Naive thymus-derived CD4-positive, alpha-beta T cell (primary cell): ENCODE data around the gene ADPRS. TPM values are rescaled to one million over a fixed set of nuclear protein-coding genes. Genes with fewer than 3 reads are reported as not detected.

Experiments
- ATAC-seq: fragments of 150-1000 bp; cut with Tn5 transposase; 2 replicates; pipeline ENCODE4 v1.10.0; 2021; ENCODE audit warnings: mild to moderate bottlenecking, moderate library complexity
- CTCF ChIA-PET: fragments of 350-600 bp; sonication (Branson Sonifier 250); formaldehyde crosslinking; loops from one replicate; lab custom pipeline; 2021; ENCODE audit warnings: antibody characterized with exemption; lab: Charles Lee
- POLR2A ChIA-PET: fragments of 350-600 bp; sonication (Branson Sonifier 250); formaldehyde crosslinking; loops from one replicate; lab custom pipeline; 2021; ENCODE audit warnings: antibody characterized with exemption, inconsistent platforms; lab: Charles Lee
- DNase-seq, 9 donors: peaks; one replicate each; pipeline versions ENCODE4 v3.0.0 to v3.0.0-alpha.2; 2020 to 2022; ENCODE audit warnings: mixed read lengths in 1 of 9
- H3K27ac ChIP-seq: one replicate; pipeline ENCODE4 v1.7.0; 2013; ENCODE audit warnings: mild to moderate bottlenecking, low read depth, low read length, moderate library complexity
- H3K27me3 ChIP-seq, 2 donors: one replicate each; pipeline ENCODE4 v1.7.0; 2013; ENCODE audit warnings: low read length in 2 of 2, mild to moderate bottlenecking in 2 of 2, moderate library complexity in 2 of 2; ENCODE audit not compliant: control insufficient read depth in 2 of 2, insufficient read depth in 2 of 2
- H3K36me3 ChIP-seq, 3 experiments: 1 replicate in 2 of 3; 2 replicates in 1 of 3; pipeline ENCODE4 v1.7.0; 2013; ENCODE audit warnings: low read length in 3 of 3, mild to moderate bottlenecking in 3 of 3, moderate library complexity in 1 of 3; ENCODE audit not compliant: insufficient read depth in 3 of 3, control insufficient read depth in 2 of 3
- H3K4me1 ChIP-seq, 2 donors: one replicate each; pipeline ENCODE4 v1.7.0; 2013; ENCODE audit warnings: low read length in 2 of 2, mild to moderate bottlenecking in 2 of 2, moderate library complexity in 1 of 2; ENCODE audit not compliant: control insufficient read depth in 2 of 2, insufficient read depth in 2 of 2
- H3K4me3 ChIP-seq: 2 replicates; pipeline ENCODE4 v1.7.0; 2013; ENCODE audit warnings: mild to moderate bottlenecking, low read length
- H3K9me3 ChIP-seq, 3 experiments: 1 replicate in 2 of 3; 2 replicates in 1 of 3; pipeline ENCODE4 v1.7.0; 2013; ENCODE audit warnings: low read length in 3 of 3; ENCODE audit not compliant: control insufficient read depth in 2 of 3
- H3K27ac Mint-ChIP-seq, 9 donors: one replicate each; pipeline ENCODE4 v1.8.0; 2020 to 2022; ENCODE audit warnings: mixed read lengths in 9 of 9, mild to moderate bottlenecking in 8 of 9, moderate library complexity in 5 of 9, inconsistent platforms in 2 of 9
- H3K27me3 Mint-ChIP-seq, 5 donors: one replicate each; pipeline ENCODE4 v1.8.0; 2021 to 2022; ENCODE audit warnings: mixed read lengths in 5 of 5, mild to moderate bottlenecking in 1 of 5
- H3K36me3 Mint-ChIP-seq, 5 donors: one replicate each; pipeline ENCODE4 v1.8.0; 2020 to 2022; ENCODE audit warnings: mixed read lengths in 5 of 5, mild to moderate bottlenecking in 3 of 5, inconsistent platforms in 1 of 5
- H3K4me1 Mint-ChIP-seq, 7 donors: one replicate each; pipeline ENCODE4 v1.8.0; 2020 to 2022; ENCODE audit warnings: mixed read lengths in 7 of 7, mild to moderate bottlenecking in 3 of 7, inconsistent platforms in 1 of 7
- H3K4me3 Mint-ChIP-seq, 10 donors: one replicate each; pipeline ENCODE4 v1.8.0; 2020 to 2022; ENCODE audit warnings: mild to moderate bottlenecking in 10 of 10, mixed read lengths in 10 of 10, moderate library complexity in 6 of 10, inconsistent platforms in 2 of 10
- H3K9me3 Mint-ChIP-seq, 11 donors: one replicate each; pipeline ENCODE4 v1.8.0; 2020 to 2022; ENCODE audit warnings: mixed read lengths in 11 of 11, mild to moderate bottlenecking in 4 of 11, inconsistent platforms in 1 of 11, moderate library complexity in 1 of 11
- intact Hi-C, 2 donors: fragments of 100-400 bp; cut with micrococcal nuclease; formaldehyde crosslinking; loops; one replicate each; pipeline ENCODE4 v1.15.1; 2023
- polyA plus RNA-seq, 2 donors: library from polyadenylated mRNA; unstranded; fragments of 300-500 nt; fragmentation: Illumina TruSeq; gene quantifications; one replicate each; pipeline ENCODE4 v1.2.3, GENCODE V29; 2021
- total RNA-seq, 6 experiments: library from RNA in 5 of 6; stranded (reverse) in 5 of 6; gene quantifications; 1 replicate in 5 of 6; 2 replicates in 1 of 6; pipeline ENCODE4 v1.2.3 and lab custom pipeline; 2021 to 2026

ADPRS gene
- total and polyA plus RNA-seq, 7 experiments from 2014 or later, result 18.0 to 35.4 (median 24.2) TPM

DNA sequence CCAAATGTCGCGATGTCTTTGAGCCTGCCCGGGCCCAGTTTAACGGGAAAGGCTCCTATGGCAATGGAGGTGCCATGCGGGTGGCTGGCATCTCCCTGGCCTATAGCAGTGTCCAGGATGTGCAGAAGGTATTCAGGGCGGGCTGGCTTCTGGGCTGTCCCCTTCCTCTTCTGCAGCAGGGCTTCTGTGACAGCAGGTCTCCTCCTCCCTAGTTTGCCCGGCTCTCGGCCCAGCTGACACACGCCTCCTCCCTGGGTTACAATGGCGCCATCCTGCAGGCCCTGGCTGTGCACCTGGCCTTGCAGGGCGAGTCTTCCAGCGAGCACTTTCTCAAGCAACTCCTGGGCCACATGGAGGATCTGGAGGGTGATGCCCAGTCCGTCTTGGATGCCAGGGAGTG is 3.0 kb downstream of the ADPRS start:
- H3K4me1 Mint-ChIP-seq, result peaks cover 12 to 30% (median 21%) of the 10 kb centered on the region in 7 donors
- intact Hi-C loops, result no loop called here
- no peaks in the 10 kb centered on the region for H3K27me3 ChIP-seq
- peaks cover 0 to 29% (median 0%) of the 10 kb centered on the region in 5 donors for H3K36me3 Mint-ChIP-seq
- POLR2A ChIA-PET, result no interaction called here
- H3K27ac Mint-ChIP-seq, result peak overlapping the region in 3 of 9 donors; percentile 22 to 77 (median 61)
- ATAC-seq (no peak), DNase-seq (no peak)
- H3K36me3 ChIP-seq, result peaks cover 0 to 64% (median 4%) of the 10 kb centered on the region in 3 experiments
- peak overlapping the region in 5 of 10 donors; percentile 17 to 81 (median 60) for H3K4me3 Mint-ChIP-seq
- peaks cover 0 to 6% (median 0%) of the 10 kb centered on the region in 5 donors for H3K27me3 Mint-ChIP-seq
- CTCF ChIA-PET, result interaction anchor here (1.0 to 1.7 kb wide), 2 partner anchors 48 to 57 kb away, joined by 3 read pairs; partner anchors contain the start of gene TRAPPC3
- H3K4me3 ChIP-seq, result no peak overlapping the region
- no peak overlapping the region for H3K27ac ChIP-seq
- peaks cover 11 to 16% of the 10 kb centered on the region in 2 donors for H3K4me1 ChIP-seq
- H3K9me3 ChIP-seq, result no peaks in the 10 kb centered on the region
- peaks cover 0 to 2% (median 0%) of the 10 kb centered on the region in 11 donors for H3K9me3 Mint-ChIP-seq

DNA sequence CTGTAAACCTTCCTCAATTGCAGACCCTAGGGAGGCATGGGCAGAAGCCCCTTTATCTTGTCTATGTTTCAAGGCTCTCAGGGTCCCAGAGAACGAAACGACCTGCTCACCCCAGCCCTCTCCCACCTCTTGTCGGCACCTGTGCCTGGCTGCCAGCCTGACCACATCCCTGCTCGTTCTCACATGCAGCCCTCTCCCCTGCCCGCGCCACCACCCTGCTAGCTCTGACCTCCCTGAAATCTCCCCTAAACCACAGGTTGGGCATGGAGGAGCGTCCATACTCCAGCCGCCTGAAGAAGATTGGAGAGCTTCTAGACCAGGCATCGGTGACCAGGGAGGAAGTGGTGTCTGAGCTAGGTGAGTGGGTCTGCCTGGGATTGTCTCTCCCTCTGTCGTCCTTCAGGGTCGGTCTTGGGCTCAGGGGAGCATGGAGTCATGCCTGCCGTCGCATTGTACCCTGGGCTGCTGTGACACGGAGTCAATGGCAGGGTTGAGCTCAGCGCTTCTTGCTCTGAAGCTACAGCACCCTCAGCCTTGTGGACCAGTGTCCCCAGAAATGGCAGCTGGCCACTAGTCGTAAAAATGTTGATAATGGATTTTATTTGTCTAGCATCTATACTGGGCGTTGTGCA is 3.6 kb downstream of the ADPRS start:
- ChIA-PET POLR2A (interaction anchor here (0.5 kb wide), 2 partner anchors 131 to 197 kb away, joined by 4 read pairs; no protein-coding TSS in a partner anchor), CTCF (interaction anchor here (0.6 to 1.7 kb wide), 2 partner anchors 48 to 142 kb away, joined by 3 read pairs; no protein-coding TSS in a partner anchor)

DNA sequence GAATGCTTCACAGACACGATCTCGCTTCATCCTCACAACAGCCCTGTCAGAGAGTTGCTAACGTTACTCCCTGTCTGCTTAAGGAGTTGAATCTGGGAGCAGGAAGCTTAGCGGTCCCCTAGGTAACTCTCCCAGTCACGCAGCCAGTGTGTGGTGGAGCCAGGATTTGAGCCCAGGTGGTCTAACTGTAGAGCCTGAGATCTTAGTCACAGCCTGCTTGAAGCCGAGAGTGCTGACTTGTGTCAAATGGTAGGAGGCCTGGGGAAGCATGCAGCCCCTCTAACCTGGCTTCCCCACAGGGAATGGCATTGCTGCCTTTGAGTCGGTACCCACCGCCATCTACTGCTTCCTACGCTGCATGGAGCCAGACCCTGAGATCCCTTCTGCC is 4.1 kb downstream of the ADPRS start:
- H3K36me3 Mint-ChIP-seq, result peaks cover 0 to 29% (median 0%) of the 10 kb centered on the region in 5 donors
- no peak overlapping the region for H3K27ac Mint-ChIP-seq
- Histone ChIP-seq H3K27me3 (no peaks in the 10 kb centered on the region), H3K9me3 (no peaks in the 10 kb centered on the region), H3K4me3 (no peak overlapping the region), H3K36me3 (peaks cover 0 to 66% (median 4%) of the 10 kb centered on the region in 3 experiments), H3K4me1 (peaks cover 11 to 16% of the 10 kb centered on the region in 2 donors), H3K27ac (no peak overlapping the region)
- H3K4me1 Mint-ChIP-seq, result peaks cover 12 to 30% (median 21%) of the 10 kb centered on the region in 7 donors
- ATAC-seq (no peak), DNase-seq (no peak)
- ChIA-PET CTCF (interaction anchor here (0.6 to 1.7 kb wide), 2 partner anchors 47 to 141 kb away, joined by 3 read pairs; no protein-coding TSS in a partner anchor), POLR2A (interaction anchor here (0.5 kb wide), 2 partner anchors 130 to 197 kb away, joined by 4 read pairs; no protein-coding TSS in a partner anchor)
- no peak overlapping the region for H3K4me3 Mint-ChIP-seq
- intact Hi-C loops, result no loop called here
- H3K9me3 Mint-ChIP-seq, result peaks cover 0 to 2% (median 0%) of the 10 kb centered on the region in 11 donors
- no peaks in the 10 kb centered on the region for H3K27me3 Mint-ChIP-seq

More for the DNA sequence above, 3.6 kb downstream of the ADPRS start:
- H3K27ac Mint-ChIP-seq, result peak overlapping the region in 2 of 9 donors; percentile 48 to 61
- no peaks in the 10 kb centered on the region for H3K27me3 Mint-ChIP-seq
- Histone ChIP-seq H3K4me3 (no peak overlapping the region), H3K27me3 (no peaks in the 10 kb centered on the region), H3K4me1 (peaks cover 11 to 16% of the 10 kb centered on the region in 2 donors), H3K36me3 (peaks cover 0 to 66% (median 4%) of the 10 kb centered on the region in 3 experiments), H3K27ac (no peak overlapping the region), H3K9me3 (no peaks in the 10 kb centered on the region)
- H3K9me3 Mint-ChIP-seq, result peaks cover 0 to 2% (median 0%) of the 10 kb centered on the region in 11 donors
- peaks cover 0 to 29% (median 0%) of the 10 kb centered on the region in 5 donors for H3K36me3 Mint-ChIP-seq
- DNase-seq (no peak), ATAC-seq (no peak)
- peaks cover 12 to 30% (median 21%) of the 10 kb centered on the region in 7 donors for H3K4me1 Mint-ChIP-seq
- intact Hi-C loops, result no loop called here
- peak overlapping the region in 1 of 10 donors; percentile 64 for H3K4me3 Mint-ChIP-seq

DNA sequence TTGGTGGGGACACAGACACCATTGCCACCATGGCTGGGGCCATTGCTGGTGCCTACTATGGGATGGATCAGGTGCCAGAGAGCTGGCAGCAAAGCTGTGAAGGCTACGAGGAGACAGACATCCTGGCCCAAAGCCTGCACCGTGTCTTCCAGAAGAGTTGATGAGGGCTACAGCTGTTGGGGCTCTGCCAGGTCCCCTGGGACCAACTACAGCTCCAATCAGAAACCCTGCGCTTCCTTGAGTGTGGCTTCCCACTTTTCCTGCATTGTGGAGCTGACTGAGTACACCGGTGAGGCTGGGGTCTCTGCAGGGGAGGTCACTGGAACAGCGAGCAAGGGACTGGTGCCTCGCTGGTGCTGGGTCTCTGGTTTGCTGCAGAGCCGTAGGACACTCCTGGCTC is 4.5 kb downstream of the ADPRS start:
- no peak for DNase-seq
- H3K4me1 Mint-ChIP-seq, result peaks cover 12 to 30% (median 21%) of the 10 kb centered on the region in 7 donors
- ATAC-seq, result no peak
- H3K27me3 Mint-ChIP-seq, result no peaks in the 10 kb centered on the region
- H3K36me3 Mint-ChIP-seq, result peaks cover 0 to 29% (median 0%) of the 10 kb centered on the region in 5 donors
- no peaks in the 10 kb centered on the region for H3K27me3 ChIP-seq
- H3K27ac Mint-ChIP-seq, result no peak overlapping the region
- H3K9me3 Mint-ChIP-seq, result peaks cover 0 to 2% (median 0%) of the 10 kb centered on the region in 11 donors
- H3K9me3 ChIP-seq, result no peaks in the 10 kb centered on the region
- intact Hi-C loops, result no loop called here
- no peak overlapping the region for H3K27ac ChIP-seq
- H3K4me3 ChIP-seq, result no peak overlapping the region
- peaks cover 9 to 14% of the 10 kb centered on the region in 2 donors for H3K4me1 ChIP-seq
- no peak overlapping the region for H3K4me3 Mint-ChIP-seq
- ChIA-PET CTCF (interaction anchor here (1.7 kb wide), 1 partner anchor 47 kb away, joined by 3 read pairs; no protein-coding TSS in a partner anchor), POLR2A (interaction anchor here (1.0 kb wide), 1 partner anchor 42 kb away, joined by 4 read pairs; no protein-coding TSS in a partner anchor)
- peaks cover 0 to 66% (median 4%) of the 10 kb centered on the region in 3 experiments for H3K36me3 ChIP-seq

DNA sequence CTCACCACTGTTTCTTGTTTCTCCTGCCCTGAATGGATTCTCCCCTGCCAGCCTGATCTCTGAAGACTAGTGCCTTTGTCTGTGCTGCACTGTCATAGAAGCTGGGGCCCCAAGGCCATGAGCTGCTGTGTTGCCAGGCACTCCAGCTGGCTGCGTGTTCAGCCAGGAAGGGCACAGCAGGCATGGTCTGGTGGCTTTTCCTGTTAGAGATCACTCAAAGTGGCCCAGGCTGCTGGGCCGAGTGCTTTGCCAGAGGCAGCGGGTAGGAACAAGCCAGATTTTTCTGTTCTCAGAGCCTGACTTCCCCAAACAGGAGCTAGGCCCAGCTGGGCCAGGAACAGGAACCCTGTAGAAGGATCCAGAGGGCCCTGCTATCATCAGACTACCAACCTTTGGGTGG is 5.2 kb downstream of the ADPRS start:
- intact Hi-C loops, result no loop called here
- ATAC-seq (no peak), DNase-seq (no peak)
- H3K4me1 Mint-ChIP-seq, result peaks cover 12 to 30% (median 21%) of the 10 kb centered on the region in 7 donors
- no peak overlapping the region for H3K4me3 ChIP-seq
- no peaks in the 10 kb centered on the region for H3K9me3 ChIP-seq
- peaks cover 0 to 2% (median 0%) of the 10 kb centered on the region in 11 donors for H3K9me3 Mint-ChIP-seq
- peaks cover 0 to 64% (median 4%) of the 10 kb centered on the region in 3 experiments for H3K36me3 ChIP-seq
- H3K27ac ChIP-seq, result no peak overlapping the region
- H3K36me3 Mint-ChIP-seq, result peaks cover 0 to 29% (median 0%) of the 10 kb centered on the region in 5 donors
- peaks cover 6 to 12% of the 10 kb centered on the region in 2 donors for H3K4me1 ChIP-seq
- ChIA-PET CTCF (interaction anchor here (2.9 kb wide), 1 partner anchor 41 kb away, joined by 11 read pairs; no protein-coding TSS in a partner anchor), POLR2A (interaction anchor here (0.5 to 1.0 kb wide), 3 partner anchors 41 to 291 kb away, joined by 3 to 4 read pairs (median 3); no protein-coding TSS in a partner anchor)
- H3K27ac Mint-ChIP-seq, result no peak overlapping the region
- H3K27me3 Mint-ChIP-seq, result no peaks in the 10 kb centered on the region
- no peak overlapping the region for H3K4me3 Mint-ChIP-seq
- no peaks in the 10 kb centered on the region for H3K27me3 ChIP-seq

DNA sequence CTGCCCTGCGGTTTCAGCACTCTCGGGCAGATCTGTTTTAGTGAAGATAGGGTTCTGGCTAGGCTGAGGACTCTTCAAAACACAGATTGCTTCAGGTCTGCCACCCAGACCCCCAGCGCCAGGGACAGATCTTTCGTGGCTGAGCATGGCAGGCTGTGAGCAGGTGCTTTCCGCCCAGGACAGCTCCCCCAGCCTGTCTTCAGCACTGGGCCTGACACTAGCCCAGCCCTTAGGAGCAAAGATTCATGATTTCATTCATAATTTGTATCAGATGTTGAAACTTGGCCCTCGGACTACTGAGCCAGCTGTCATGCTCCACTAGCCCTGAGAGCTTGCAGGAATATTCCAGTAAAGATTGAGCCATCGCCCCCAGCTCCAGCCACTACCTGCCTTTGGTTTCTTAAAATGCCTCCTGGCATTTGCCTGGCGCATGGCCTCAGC is 5.9 kb downstream of the ADPRS start:
- Histone ChIP-seq H3K9me3 (no peaks in the 10 kb centered on the region), H3K36me3 (peaks cover 0 to 60% (median 4%) of the 10 kb centered on the region in 3 experiments), H3K27me3 (no peaks in the 10 kb centered on the region), H3K4me3 (no peak overlapping the region), H3K4me1 (peaks cover 2 to 8% of the 10 kb centered on the region in 2 donors), H3K27ac (no peak overlapping the region)
- H3K27me3 Mint-ChIP-seq, result no peaks in the 10 kb centered on the region
- DNase-seq (no peak), ATAC-seq (no peak)
- H3K9me3 Mint-ChIP-seq, result no peaks in the 10 kb centered on the region
- POLR2A ChIA-PET, result interaction anchor here (0.6 to 1.1 kb wide), 2 partner anchors 129 to 290 kb away, joined by 3 read pairs; partner anchors contain the start of gene THRAP3
- no peak overlapping the region for H3K4me3 Mint-ChIP-seq
- intact Hi-C loops, result no loop called here
- H3K36me3 Mint-ChIP-seq, result peaks cover 0 to 29% (median 0%) of the 10 kb centered on the region in 5 donors
- H3K27ac Mint-ChIP-seq, result peak overlapping the region in 1 of 9 donors; percentile 20
- peaks cover 7 to 26% (median 17%) of the 10 kb centered on the region in 7 donors for H3K4me1 Mint-ChIP-seq
- CTCF ChIA-PET, result interaction anchor here (0.8 to 2.9 kb wide), 3 partner anchors 39 to 55 kb away, joined by 3 to 11 read pairs (median 3); no protein-coding TSS in a partner anchor
